Stimulated activated CD8-positive, alpha-beta memory T cell treated with anti-CD3 and anti-CD28 coated beads, Interleukin-7, amount 100 ng/mL, for 48 hours (primary cell): ENCODE measurements around the gene RPL10A.
"Not testable (repeated sequence)": the region's sequence is repeated elsewhere in the genome, so short reads cannot be mapped to it uniquely, and the experiment has no call there.

ENCODE experiments used
- DNase-seq, 2 donors: peaks; one replicate each; pipeline ENCODE4 v3.0.0-alpha.2; 2020; ENCODE audit warnings: low read depth in 1 of 2; ENCODE audit errors: extremely low read depth in 1 of 2

RPL10A gene

DNA sequence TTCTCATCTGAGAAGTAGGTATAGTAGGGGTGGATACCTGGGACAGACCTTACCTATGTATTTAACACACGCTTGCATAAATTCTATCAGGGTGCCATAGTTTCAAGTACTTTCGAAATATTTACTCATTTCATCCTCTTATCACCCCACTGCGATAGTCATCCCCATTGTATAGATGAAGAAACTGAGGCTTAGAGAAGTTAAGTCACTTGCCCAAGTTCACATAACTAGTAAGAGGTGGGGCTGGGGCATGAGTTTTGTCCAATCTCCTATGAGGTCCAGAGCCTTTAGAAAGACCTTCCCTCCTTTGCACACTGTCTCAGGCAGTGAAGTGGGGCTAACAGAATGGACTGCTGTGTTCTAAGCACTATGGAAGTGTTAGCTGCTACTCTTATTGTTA lies 38.3 kb downstream of the RPL10A start:
- no peak for DNase-seq

- DNase-seq = no peak
These were observed 39.0 kb downstream of the RPL10A start for GRCh38 chr6:35507221-35507620.

DNA sequence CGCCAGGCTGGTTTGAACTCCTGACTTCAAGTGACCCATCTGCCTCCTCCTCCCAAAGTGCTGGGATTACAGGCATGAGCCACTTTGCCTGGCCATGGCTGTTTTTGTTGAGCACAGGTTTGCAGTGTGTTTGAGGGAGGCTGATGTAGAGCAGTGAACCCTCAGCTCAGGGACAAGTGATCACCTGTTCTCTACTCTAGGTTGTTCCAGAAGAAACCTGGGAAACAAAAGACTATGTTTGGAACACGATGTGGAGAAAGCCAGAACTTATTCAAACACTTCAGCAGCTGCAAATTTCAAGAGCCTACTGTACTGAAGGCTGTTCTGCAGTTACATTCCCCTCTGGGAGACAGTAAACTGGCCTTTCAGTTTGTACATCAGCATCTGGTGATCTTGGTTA lies 39.8 kb downstream of the RPL10A start:
- no peak for DNase-seq

- no peak for DNase-seq
These were observed 40.3 kb downstream of the RPL10A start for GRCh38 chr6:35508542-35508941.

DNA sequence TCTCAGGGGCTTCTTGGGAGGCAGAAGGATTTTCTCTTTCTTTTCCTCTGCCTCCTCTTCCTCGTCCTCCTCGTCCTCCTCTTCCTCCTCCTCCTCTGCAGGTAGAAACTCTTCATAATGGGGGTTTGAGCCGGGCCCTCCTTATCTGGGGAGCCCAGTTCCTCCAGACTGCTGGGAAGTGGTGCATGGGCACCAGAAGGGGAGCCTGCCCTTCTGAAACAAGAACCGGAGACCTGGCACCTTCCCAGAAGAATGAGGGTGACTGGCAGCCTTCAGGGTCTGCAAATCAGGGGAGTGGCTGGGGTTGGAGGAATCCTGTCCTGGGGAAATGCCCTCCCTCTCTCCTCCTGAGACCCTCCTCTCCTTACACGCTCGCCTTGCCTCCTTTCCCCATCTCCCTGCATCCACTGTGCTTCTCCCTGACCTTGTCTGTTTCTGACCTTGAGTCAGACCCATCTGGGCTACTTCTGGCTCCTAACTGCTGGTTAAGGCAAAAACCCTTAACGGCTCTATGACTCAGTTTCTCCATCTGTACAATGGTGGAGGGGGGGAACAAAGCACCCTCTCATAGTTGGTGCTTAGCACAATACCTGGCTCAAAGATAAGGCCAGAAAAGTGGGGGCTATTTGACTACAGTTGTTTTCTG lies 42.8 kb downstream of the RPL10A start:
- DNase-seq = no peak

GRCh38 chr6:35511562-35511941 lies 43.4 kb downstream of the RPL10A start:
- no peak for DNase-seq

DNA sequence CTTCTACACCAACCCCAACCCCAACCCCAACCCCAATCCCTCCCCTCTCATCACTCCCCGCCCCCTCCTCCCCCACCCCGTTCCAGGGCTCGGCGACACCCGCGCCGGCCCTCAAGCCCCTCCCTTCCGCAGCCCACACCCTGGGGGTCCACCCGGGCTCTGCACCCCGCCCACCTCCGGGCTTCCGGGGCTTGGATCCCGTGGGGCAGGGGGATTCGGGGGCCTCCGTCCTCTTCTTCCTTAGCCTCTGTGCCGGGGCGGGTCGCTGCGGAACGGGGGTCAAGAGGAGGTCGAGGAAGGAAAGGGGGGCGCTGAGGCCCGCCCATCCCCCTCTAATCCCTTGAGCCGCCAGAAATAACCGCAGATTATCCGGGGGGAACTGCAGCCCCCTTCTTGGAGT lies 43.8 kb downstream of the RPL10A start:
- DNase-seq = no peak

DNA sequence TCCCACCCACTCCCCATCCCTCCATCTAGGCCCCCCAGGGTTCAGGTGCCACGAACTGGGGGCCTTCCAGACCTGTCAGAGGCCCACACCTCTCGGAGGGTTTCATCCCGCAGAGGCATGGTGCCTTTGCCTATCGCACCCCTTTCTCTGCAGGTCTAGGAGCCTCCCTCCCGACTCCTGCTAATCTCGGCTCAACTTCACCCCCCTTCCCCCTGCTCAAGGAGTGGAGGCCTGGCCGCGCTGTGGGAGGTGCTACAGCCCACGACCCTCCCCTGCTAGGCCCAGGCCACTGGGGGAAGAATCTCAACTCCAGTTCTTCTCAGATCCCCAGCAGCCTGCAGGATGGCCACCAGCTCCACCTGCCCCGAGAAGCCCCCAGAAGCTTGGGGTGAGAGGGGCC lies 44.5 kb downstream of the RPL10A start, which contains the start of gene TULP1:
Gene TULP1 (minus strand): TSS at position 157 of the 400 bp plus-strand sequence. CDS start 38 bp downstream, at position 119.
- no peak for DNase-seq

DNA sequence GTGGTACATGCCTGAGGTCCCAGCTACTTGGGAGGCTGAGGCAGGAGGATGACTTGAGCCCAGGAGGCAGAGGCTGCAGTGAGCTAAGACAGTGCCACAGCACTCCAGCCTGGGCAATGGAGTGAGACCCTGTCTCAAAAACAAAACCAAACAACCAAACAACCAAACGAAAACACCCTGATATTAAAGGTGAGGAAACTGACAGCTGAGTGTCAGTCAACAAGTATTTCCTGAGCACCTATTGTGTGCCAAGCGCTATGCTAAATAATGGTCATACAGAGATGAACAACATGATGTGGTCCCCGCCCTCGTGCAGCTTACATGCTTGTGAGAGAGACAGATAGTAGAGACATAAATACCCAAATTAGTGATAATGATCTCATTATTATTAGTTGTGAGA lies 46.4 kb downstream of the RPL10A start:
- no peak for DNase-seq

GRCh38 chr6:35515939-35516338 lies 47.7 kb downstream of the RPL10A start:
- DNase-seq = not testable (repeated sequence)

DNA sequence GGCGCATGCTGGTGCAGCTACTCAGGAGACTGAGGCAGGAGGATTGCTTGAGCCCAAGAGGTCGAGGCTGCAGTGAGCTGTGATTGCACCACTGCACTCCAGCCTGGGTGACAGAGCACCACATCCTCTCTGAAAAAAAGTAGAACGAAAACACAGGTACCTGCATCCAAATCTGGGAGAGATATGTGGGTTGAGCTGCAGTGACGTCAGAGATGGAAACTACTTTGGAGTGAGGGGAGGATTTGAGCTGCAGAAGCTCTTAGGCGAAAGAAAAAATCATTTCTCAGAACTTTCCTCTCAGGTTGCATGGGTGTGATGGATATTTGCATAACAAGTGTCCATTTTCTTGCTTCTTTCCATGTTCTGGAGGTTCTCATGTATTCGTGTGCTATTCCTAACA lies 48.5 kb downstream of the RPL10A start:
- DNase-seq = no peak

GRCh38 chr6:35517978-35518377 lies 49.8 kb downstream of the RPL10A start:
- DNase-seq = not testable (repeated sequence)

DNA sequence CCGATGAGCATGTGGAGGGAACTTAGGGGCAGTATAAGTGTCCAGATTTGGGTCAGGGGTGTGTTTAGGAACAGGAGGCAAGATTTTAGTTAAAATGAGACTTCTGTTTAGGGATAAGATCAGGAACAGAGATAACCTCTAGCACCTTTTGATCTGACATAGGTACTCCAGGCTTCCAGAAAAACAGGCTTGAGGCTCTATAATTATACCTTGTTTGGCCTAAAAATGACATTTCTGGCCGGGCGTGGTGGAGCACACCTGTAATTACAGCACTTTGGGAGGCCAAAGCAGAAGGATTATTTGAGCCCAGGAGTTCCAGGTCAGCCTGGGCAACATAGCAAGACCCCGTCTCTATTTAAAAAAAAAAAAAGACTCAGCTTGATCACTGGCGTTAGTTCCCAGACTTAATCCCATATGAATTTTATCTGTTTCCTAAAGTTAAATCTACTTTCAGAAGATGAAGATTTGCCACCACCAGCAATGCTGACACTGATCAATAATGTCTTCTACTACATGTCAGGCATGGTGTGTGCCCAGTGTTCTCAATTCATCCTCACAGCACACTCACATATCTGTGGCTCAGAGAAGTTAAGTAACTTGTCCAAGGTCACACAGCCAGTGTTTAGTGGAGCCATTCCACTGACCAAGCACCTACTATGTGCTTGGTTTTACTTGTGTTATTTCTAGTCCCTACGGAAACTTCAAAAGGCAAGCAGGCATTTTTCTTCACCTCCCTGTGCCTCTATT lies 50.5 kb downstream of the RPL10A start:
- DNase-seq = no peak

DNA sequence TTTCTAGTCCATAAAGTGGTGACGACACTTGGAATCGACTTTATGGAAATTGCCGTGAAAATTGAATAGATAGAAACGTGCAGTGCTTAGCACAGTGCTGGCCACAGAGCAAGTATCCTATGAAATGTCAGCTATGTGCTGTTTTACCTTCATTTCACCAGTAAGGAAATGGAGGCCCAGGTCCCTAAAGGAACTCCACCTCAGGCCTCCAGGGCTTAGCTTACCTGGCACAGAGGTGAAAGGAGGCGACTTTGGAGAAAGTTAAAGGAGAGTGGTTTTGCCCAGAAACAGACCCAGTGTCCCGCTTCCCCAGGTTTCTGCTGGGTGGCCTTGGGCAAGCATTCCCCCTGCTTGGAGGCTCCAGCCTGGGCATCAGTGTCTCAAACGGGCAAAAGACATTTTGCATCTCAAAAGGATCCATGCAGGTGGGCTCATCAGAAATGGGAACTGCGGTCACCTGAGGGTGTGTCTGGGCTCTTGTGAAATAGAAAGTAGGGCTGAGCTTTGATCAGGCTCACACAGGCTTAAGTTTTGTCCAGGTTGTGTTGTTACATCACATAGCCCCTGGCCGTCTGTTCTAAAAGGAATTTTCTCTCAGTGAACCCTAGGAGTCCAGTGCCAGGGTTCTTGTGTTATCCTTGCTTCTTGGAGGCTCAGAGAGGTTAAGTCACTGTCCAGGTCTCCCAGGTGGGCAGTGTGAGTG lies 51.3 kb downstream of the RPL10A start:
- DNase-seq = no peak
